Esophagus muscularis mucosa (tissue), 4 donors: ENCODE measurements around the gene MPZ. TPM values are rescaled to one million over a fixed set of nuclear protein-coding genes. Genes with fewer than 3 reads are reported as not detected.
A peak's percentile ranks its signal among the peaks of the same experiment; 100 is the strongest.

Experiments used
- DNase-seq: peaks from one replicate; pipeline ENCODE4 v3.0.0-alpha.2; 2017; ENCODE audit errors: extremely low spot score
- H3K27ac ChIP-seq, 4 donors: fragments of 200-600 bp; sonication (generic); replicated peaks in 1 of 4; 1 replicate in 3 of 4; 2 replicates in 1 of 4; pipeline ENCODE4 v1.5.1; 2016 to 2019; ENCODE audit warnings: mild to moderate bottlenecking in 1 of 4
- H3K27me3 ChIP-seq, 4 donors: fragments of 200-600 bp; sonication (generic); one replicate each; pipeline versions ENCODE4 v1.5.1 to v1.6.0; 2016 to 2019
- H3K36me3 ChIP-seq, 4 donors: fragments of 200-600 bp; sonication (generic); one replicate each; pipeline ENCODE4 v1.5.1; 2016 to 2019
- H3K4me1 ChIP-seq, 4 donors: fragments of 200-600 bp; sonication (generic); one replicate each; pipeline ENCODE4 v1.5.1; 2016 to 2019
- H3K4me3 ChIP-seq, 4 donors: fragments of 200-600 bp; sonication (generic); 1 replicate in 2 of 4; 2 replicates in 2 of 4; pipeline ENCODE4 v1.5.1; 2016 to 2019; ENCODE audit warnings: mild to moderate bottlenecking in 4 of 4, moderate library complexity in 1 of 4
- H3K9me3 ChIP-seq, 4 donors: fragments of 200-600 bp; sonication (generic); 1 replicate in 3 of 4; 2 replicates in 1 of 4; pipeline ENCODE4 v1.5.1; 2016 to 2019
- CTCF ChIP-seq, 3 experiments: fragments of 200-600 bp in 2 of 3; fragments of 450-650 bp in 1 of 3; sonication (generic) in 2 of 3; IDR thresholded peaks; one replicate each; pipeline ENCODE4 v1.5.1; 2017 to 2019; ENCODE audit warnings: antibody characterized with exemption in 3 of 3, mild to moderate bottlenecking in 2 of 3, moderate library complexity in 1 of 3
- EP300 ChIP-seq: sonication (generic); formaldehyde crosslinking; IDR thresholded peaks from one replicate; pipeline ENCODE4 v1.6.1; 2017; ENCODE audit warnings: antibody characterized with exemption
- POLR2A ChIP-seq: fragments of 450-650 bp; IDR thresholded peaks from one replicate; pipeline ENCODE4 v1.6.1; 2017; ENCODE audit warnings: antibody characterized with exemption, moderate library complexity, mild to moderate bottlenecking, low read depth
- POLR2AphosphoS5 ChIP-seq, 2 donors: sonication (generic); formaldehyde crosslinking; IDR thresholded peaks; one replicate each; pipeline ENCODE4 v1.6.1; 2017; ENCODE audit warnings: antibody characterized with exemption in 2 of 2
- WGBS: methylation state at CpG from one replicate; pipeline ENCODE4 v1.1.5; 2018; 5-methylcytosine and 5-hydroxymethylcytosine counted together
- intact Hi-C: fragments of 100-400 bp; cut with DNase I; formaldehyde crosslinking; loops from one replicate; pipeline ENCODE4 v1.15.1; 2023
- total RNA-seq, 4 donors: library from RNA; depleted of rRNA; stranded (reverse); fragments of >200 nt; gene quantifications; one replicate each; pipeline versions ENCODE4 v1.1.0 to v1.2.1, GENCODE V29; 2016

The MPZ gene
- total RNA-seq, 4 donors from 2014 or later = 7.5 to 18.4 (median 17.6) TPM

DNA sequence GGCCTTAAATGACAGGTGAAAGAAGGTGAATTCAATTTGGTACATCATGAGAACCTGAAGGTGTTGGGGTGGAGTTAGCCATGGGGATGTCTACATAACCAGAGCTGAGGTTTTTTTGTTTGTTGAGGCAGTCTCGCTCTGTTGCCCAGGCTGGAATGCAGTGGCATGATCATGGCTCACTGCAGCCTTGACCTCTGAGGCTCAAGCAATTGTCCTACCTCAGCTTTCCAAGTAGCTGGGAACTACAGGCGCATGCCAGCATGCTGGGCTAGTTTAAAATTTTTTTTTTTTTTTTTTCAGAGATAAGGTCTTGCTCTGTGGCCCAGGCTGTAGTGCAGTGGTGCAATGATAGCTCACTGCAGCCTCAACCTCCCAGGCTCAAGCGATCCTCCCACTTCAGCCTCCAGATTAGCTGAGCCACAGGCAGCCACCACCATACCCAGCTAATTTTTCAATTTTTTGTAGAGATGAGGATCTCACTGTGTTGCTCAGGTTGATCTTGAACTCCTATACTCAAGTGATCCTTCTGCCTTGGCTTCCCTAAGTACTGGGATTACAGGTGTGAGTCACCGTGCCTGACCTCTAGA, 1.9 kb upstream of the MPZ start:
- Histone ChIP-seq H3K4me3 (no peak overlapping the region), H3K27ac (no peak overlapping the region), H3K4me1 (peaks cover 19 to 32% (median 29%) of the 10 kb centered on the region in 4 donors), H3K36me3 (no peaks in the 10 kb centered on the region), H3K27me3 (peaks cover 0 to 8% (median 0%) of the 10 kb centered on the region in 4 donors), H3K9me3 (no peaks in the 10 kb centered on the region)
- intact Hi-C loops = no loop called here
- DNase-seq = no peak
- 90% methylated on average over 4 of the region's 4 CpGs for WGBS
- TF ChIP-seq EP300 (no peak), CTCF (IDR thresholded peaks at IDR 0.05) (no peak), POLR2AphosphoS5 (IDR thresholded peaks at IDR 0.05) (no peak), POLR2A (no peak)

DNA sequence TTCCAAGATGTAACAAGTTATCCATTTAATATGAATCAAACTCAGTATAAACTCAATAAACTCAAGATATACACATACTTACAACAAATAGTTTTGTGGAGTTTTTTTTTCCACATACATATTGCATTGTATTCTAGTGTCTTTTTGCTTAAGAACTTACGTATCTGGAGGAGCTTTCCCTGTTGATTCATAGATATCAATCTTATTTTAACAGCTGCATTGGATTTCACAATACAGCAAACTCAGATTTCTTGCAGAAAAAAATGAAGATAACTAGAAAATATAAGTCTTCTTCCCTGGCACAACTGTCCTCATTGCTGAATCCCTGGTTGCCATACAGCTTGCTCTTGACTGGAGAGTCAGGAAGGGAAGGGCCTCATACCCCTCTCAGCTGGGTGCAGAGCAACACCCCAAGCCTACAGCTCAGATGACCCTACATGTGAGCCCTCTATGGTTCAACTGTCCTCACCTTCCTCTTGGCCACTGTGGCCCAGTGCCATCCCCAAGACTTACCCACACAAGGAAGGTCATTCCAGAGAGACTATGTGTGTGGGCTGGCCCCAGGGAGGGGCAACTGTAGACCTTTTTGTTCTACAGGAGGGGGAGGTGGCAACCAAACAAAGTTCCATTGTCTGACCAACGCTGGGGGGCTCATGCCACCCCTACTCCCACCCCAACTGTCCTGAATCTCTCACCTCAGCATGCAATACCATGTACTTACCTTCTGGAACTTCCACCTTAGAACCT, 1.7 kb downstream of the MPZ start:
- no peak for TF ChIP-seq CTCF (IDR thresholded peaks at IDR 0.05)
- intact Hi-C loops = loop anchor here (5.0 kb wide), 2 partner anchors 69 to 81 kb away; partner anchors contain the start of gene TOMM40L
- Histone ChIP-seq H3K36me3 (no peaks in the 10 kb centered on the region), H3K27me3 (peaks cover 0 to 8% (median 0%) of the 10 kb centered on the region in 4 donors), H3K9me3 (no peaks in the 10 kb centered on the region), H3K4me1 (peaks cover 20 to 36% (median 32%) of the 10 kb centered on the region in 4 donors), H3K27ac (peak overlapping the region in 2 of 4 donors; percentile 16 to 46), H3K4me3 (peak overlapping the region in 1 of 4 donors; percentile 3)
- no peak for DNase-seq
- WGBS = 61% methylated on average over 2 of the region's 2 CpGs

DNA sequence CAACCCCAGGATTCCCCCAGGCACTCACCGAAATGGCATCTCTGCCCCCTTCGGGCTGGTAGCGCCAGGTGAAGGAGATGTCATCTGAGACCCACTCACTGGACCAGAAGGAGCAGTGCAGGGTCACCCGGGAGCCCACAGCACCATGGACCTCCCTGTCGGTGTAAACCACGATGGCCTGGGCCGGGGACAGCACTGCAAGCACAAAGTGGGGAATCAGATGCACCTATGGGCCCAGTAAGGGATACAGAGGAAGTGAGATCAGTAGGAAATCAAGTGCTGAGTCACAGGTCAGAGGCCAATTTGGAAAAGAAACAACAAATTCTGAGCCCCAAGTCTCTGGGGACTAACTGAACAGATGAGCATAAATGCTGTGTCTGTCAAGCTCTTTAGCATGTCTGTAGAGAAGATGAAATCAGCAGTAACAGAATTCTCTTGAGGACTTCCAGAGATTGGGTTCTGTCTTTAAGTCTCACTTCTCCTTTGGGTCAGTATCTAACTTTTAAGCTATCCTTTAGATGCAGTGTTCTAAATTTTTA, 2.5 kb downstream of the MPZ start:
- TF ChIP-seq EP300 = no peak
- no peak for TF ChIP-seq POLR2A
- TF ChIP-seq CTCF (IDR thresholded peaks at IDR 0.05) = no peak
- TF ChIP-seq POLR2AphosphoS5 (IDR thresholded peaks at IDR 0.05) = no peak
- Histone ChIP-seq H3K27me3 (peaks cover 0 to 8% (median 0%) of the 10 kb centered on the region in 4 donors), H3K9me3 (no peaks in the 10 kb centered on the region), H3K36me3 (no peaks in the 10 kb centered on the region), H3K4me3 (no peak overlapping the region), H3K27ac (peak overlapping the region; percentile 16 to 47 (median 40)), H3K4me1 (peaks cover 20 to 36% (median 32%) of the 10 kb centered on the region in 4 donors)
- intact Hi-C loops = loop anchor here (5.0 kb wide), 2 partner anchors 70 to 80 kb away; partner anchors contain the start of gene TOMM40L
- no peak for DNase-seq
- 79% methylated on average over 7 of the region's 7 CpGs for WGBS

DNA sequence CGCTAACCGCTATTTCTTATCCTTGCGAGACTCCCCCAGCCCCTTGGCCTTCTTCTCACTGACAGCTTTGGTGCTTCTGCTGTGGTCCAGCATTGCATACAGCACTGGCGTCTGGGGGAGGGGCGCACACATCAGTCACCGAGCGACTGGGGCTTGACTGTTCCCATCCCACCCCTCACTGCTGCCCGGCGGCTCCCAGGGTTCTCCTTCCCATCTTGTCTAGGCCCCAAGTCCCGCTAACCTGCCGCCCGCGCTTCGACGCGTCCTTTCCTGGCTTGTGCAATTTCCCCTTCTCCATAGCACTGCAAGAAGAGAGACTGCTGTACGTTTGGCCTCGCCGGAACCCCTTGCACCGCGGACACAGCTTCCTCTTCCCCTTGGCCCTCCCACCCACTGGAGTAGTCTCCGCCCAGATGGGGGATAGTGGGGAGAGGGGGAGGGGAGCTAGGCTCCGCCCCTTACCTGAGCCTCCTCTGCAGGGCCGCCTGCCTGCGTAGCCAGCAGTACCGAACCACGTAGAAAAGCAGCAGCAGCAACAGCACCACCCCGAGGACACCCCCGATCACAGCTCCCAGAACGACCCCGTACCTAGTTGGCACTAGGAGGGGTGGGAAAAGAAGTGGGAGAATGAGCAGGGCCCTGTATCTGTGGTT, 3.8 kb downstream of the MPZ start:
- Histone ChIP-seq H3K27ac (peak overlapping the region; percentile 35 to 66 (median 50)), H3K4me3 (peak overlapping the region; percentile 65 to 84 (median 70)), H3K36me3 (no peaks in the 10 kb centered on the region), H3K27me3 (peaks cover 0 to 8% (median 0%) of the 10 kb centered on the region in 4 donors), H3K4me1 (peaks cover 20 to 36% (median 32%) of the 10 kb centered on the region in 4 donors), H3K9me3 (no peaks in the 10 kb centered on the region)
- DNase-seq = peak; percentile 93
- TF ChIP-seq POLR2A (no peak), CTCF (IDR thresholded peaks at IDR 0.05) (peak in 2 of 3 experiments; percentile 31 to 37), POLR2AphosphoS5 (IDR thresholded peaks at IDR 0.05) (peak; percentile 66 to 78)
- WGBS = 4% methylated on average over 14 of the region's 31 CpGs
- intact Hi-C loops = loop anchor here (5.0 kb wide), 2 partner anchors 71 to 79 kb away; partner anchors contain the start of gene TOMM40L
